ENCODE results near the gene LAMB4. TPM values are rescaled to one million over a fixed set of nuclear protein-coding genes. Genes with fewer than 3 reads are reported as not detected.
A peak's percentile ranks its signal among the peaks of the same experiment; 100 is the strongest.

Gene LAMB4
- total RNA-seq, 1 donor from 2014 or later, result 1.1 TPM

DNA sequence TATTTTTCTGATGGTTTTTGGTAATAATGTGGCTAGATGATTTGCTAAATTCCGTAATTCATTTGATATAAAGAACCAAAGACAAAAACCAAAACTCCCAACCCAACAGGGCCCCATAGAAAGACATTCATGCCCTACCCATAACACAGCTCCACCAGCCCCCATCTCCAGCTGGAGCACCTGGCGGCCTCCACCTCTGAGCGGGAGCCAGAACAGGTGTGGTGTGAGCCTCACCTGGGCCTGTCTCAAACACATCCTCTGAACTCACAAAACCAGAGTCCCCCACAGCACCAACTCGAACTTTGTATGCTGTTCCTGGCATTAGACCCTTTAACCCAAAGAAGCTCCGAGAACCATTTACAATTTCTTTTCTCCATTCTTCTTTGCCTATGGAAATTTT lies 36.5 kb upstream of the LAMB4 start:
- TF ChIP-seq, protein P1, sequence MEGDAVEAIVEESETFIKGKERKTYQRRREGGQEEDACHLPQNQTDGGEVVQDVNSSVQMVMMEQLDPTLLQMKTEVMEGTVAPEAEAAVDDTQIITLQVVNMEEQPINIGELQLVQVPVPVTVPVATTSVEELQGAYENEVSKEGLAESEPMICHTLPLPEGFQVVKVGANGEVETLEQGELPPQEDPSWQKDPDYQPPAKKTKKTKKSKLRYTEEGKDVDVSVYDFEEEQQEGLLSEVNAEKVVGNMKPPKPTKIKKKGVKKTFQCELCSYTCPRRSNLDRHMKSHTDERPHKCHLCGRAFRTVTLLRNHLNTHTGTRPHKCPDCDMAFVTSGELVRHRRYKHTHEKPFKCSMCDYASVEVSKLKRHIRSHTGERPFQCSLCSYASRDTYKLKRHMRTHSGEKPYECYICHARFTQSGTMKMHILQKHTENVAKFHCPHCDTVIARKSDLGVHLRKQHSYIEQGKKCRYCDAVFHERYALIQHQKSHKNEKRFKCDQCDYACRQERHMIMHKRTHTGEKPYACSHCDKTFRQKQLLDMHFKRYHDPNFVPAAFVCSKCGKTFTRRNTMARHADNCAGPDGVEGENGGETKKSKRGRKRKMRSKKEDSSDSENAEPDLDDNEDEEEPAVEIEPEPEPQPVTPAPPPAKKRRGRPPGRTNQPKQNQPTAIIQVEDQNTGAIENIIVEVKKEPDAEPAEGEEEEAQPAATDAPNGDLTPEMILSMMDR (IDR thresholded peaks at IDR 0.05; ENCODE audit: unreplicated experiment), result no peak
- peaks cover 2% of the 10 kb centered on the region for H3K27me3 Mint-ChIP-seq (ENCODE audit: unreplicated experiment)
- H3K27ac Mint-ChIP-seq (ENCODE audit: unreplicated experiment), result no peak overlapping the region
- no peaks in the 10 kb centered on the region for H3K9me3 Mint-ChIP-seq (ENCODE audit: unreplicated experiment)
- DNase-seq (ENCODE audit: low spot score), result no peak
- H3K4me1 Mint-ChIP-seq (ENCODE audit: unreplicated experiment), result no peaks in the 10 kb centered on the region
- no peak overlapping the region for H3K4me3 Mint-ChIP-seq (ENCODE audit: unreplicated experiment)
- no peaks in the 10 kb centered on the region for H3K36me3 Mint-ChIP-seq (ENCODE audit: low read depth, unreplicated experiment)

DNA sequence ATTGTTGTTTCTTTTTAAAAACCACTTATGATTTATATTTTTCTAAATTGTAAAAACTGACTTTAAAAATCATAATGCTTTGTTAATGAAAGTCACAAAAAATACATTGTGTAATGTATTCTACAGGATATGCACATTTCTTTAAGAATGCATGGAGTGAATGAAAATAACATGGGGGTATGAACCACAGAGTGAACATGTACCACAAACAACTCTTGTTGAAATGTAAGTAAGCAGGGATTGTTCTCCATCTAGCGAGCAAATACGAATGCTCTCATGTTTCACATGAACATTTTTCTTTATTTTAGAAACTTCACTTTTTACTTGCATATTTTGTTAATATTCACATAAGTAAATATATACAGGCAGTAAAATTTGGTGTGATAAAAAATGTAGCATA lies 35.6 kb upstream of the LAMB4 start:
- H3K27ac Mint-ChIP-seq (ENCODE audit: unreplicated experiment), result no peak overlapping the region
- H3K27me3 Mint-ChIP-seq (ENCODE audit: unreplicated experiment), result peaks cover 2% of the 10 kb centered on the region
- no peaks in the 10 kb centered on the region for H3K4me1 Mint-ChIP-seq (ENCODE audit: unreplicated experiment)
- TF ChIP-seq, protein P1 (IDR thresholded peaks at IDR 0.05; ENCODE audit: unreplicated experiment), result no peak
- no peaks in the 10 kb centered on the region for H3K36me3 Mint-ChIP-seq (ENCODE audit: low read depth, unreplicated experiment)
- no peaks in the 10 kb centered on the region for H3K9me3 Mint-ChIP-seq (ENCODE audit: unreplicated experiment)
- DNase-seq (ENCODE audit: low spot score), result no peak
- no peak overlapping the region for H3K4me3 Mint-ChIP-seq (ENCODE audit: unreplicated experiment)

DNA sequence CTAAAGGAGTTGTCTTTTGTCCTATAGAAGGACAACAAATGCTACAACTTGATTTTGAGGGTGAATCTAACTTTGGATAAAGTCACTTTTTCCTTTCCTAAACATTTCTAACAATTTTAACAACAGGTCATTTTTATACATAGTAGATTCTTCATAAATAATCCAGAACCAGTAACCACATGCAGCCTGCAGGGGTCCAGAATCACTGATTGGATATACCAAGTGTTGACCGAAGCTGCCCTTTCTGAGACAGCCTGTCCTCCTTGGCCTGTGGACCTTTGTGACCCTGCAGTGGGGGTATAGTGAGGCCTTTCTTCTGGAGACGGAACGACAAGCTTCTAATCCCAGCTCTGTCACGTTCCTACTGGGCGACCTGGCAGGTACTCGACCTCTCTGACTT lies 34.8 kb upstream of the LAMB4 start:
- Mint-ChIP-seq H3K4me1 (ENCODE audit: unreplicated experiment) (no peaks in the 10 kb centered on the region), H3K27ac (ENCODE audit: unreplicated experiment) (no peak overlapping the region), H3K36me3 (ENCODE audit: low read depth, unreplicated experiment) (no peaks in the 10 kb centered on the region), H3K27me3 (ENCODE audit: unreplicated experiment) (peaks cover 2% of the 10 kb centered on the region), H3K4me3 (ENCODE audit: unreplicated experiment) (no peak overlapping the region), H3K9me3 (ENCODE audit: unreplicated experiment) (no peaks in the 10 kb centered on the region)
- TF ChIP-seq, protein P1 (IDR thresholded peaks at IDR 0.05; ENCODE audit: unreplicated experiment), result peak; percentile 44
- no peak for DNase-seq (ENCODE audit: low spot score)

DNA sequence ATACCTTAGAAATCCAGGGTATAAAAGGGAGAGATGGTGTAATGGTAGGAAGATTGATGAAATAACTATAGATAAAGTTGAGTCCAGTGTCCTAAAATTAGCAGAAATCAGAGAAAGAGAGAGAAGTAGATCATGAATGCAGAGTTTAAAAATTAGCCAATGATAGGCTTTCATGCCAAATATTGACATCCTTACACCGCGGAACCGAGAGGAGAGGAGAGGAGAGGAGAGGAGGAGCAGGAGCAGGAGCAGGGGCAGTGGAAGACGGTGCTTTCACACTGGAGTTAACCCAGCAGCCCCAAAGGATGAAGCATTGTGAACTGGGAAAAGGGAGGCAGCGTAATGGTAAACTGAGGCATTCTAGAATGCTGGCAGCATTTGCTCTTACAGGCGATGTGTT lies 34.2 kb upstream of the LAMB4 start:
- H3K9me3 Mint-ChIP-seq (ENCODE audit: unreplicated experiment), result no peaks in the 10 kb centered on the region
- H3K4me1 Mint-ChIP-seq (ENCODE audit: unreplicated experiment), result no peaks in the 10 kb centered on the region
- H3K27me3 Mint-ChIP-seq (ENCODE audit: unreplicated experiment), result peaks cover 2% of the 10 kb centered on the region
- H3K27ac Mint-ChIP-seq (ENCODE audit: unreplicated experiment), result no peak overlapping the region
- TF ChIP-seq, protein P1 (IDR thresholded peaks at IDR 0.05; ENCODE audit: unreplicated experiment), result no peak
- H3K4me3 Mint-ChIP-seq (ENCODE audit: unreplicated experiment), result no peak overlapping the region
- H3K36me3 Mint-ChIP-seq (ENCODE audit: low read depth, unreplicated experiment), result no peaks in the 10 kb centered on the region
- DNase-seq (ENCODE audit: low spot score), result no peak

DNA sequence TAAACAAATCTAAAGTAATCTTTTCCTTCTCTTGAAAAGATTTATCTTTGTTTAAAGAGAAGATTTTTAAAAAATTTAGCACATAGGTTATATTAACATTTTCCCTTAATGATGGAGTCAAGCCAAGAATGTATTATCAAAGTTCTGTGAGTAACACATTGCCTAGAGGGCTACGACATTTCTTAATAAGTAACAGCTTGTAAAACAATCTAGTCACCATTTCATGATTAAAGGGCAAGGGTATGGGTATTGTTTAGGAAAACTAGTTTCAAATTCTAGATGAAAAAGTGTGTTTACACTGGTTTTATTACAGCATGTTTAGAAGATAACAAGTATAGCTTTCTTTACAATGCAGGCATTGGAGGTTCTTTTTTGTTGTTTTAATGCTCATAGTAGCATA lies 28.6 kb upstream of the LAMB4 start:
- no peaks in the 10 kb centered on the region for H3K4me1 Mint-ChIP-seq (ENCODE audit: unreplicated experiment)
- H3K9me3 Mint-ChIP-seq (ENCODE audit: unreplicated experiment), result no peaks in the 10 kb centered on the region
- no peak overlapping the region for H3K4me3 Mint-ChIP-seq (ENCODE audit: unreplicated experiment)
- DNase-seq (ENCODE audit: low spot score), result no peak
- peaks cover 4% of the 10 kb centered on the region for H3K27me3 Mint-ChIP-seq (ENCODE audit: unreplicated experiment)
- TF ChIP-seq, protein P1 (IDR thresholded peaks at IDR 0.05; ENCODE audit: unreplicated experiment), result no peak
- H3K36me3 Mint-ChIP-seq (ENCODE audit: low read depth, unreplicated experiment), result no peaks in the 10 kb centered on the region
- no peak overlapping the region for H3K27ac Mint-ChIP-seq (ENCODE audit: unreplicated experiment)
